NCI-H226 (cell line): ENCODE results near the gene RNMT.
"Not testable (repeated sequence)": the region's sequence is repeated elsewhere in the genome, so short reads cannot be mapped to it uniquely, and the experiment has no call there.

ENCODE experiments used
- DNase-seq: peaks from one replicate; pipeline ENCODE4 v3.0.0-alpha.2; 2015

Gene RNMT

DNA sequence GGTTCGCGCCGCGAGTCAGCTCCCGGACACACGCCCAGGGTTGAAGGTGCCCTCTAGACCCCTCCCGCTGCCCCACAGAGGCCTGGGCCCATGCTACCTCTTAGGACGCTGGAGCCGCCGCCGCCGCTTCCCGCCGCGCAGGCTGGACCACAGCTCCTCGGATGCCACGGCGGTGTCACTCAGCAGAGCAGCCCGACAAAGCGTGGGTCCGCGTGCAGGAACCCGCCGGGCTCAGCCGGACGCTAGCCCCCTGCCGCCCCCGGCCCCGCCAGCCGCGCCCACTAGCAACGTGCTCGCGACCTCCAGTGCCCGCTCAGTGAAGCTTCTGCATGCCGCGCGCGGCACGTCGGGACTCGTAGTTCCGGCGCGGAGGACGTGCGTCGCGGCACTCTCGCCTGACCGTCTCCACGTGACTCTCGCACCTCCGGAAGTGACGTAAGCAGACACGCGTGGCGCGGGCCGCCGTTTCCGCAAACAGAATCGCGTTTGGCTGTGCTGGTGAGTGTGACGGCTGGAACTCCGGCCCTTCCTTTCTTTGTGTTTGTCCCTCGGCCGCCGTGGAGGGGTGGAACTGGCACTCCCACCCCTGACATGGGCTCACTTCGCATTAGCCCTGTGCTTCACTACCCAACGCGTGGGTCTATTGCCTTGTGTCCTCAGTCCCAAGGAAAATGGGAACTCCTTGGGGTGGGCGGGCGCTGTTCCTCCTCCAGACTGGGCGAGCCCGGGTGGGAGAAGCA lies at the start of gene RNMT, which contains the start of gene FAM210A:
Gene RNMT (plus strand): TSS at position 442 of the 740 bp plus-strand sequence. CDS start 4,845 bp downstream, outside the sequence.
Gene FAM210A (minus strand): TSS at position 327 of the 740 bp plus-strand sequence. CDS start 44,481 bp downstream, outside the sequence.
- peak; percentile 93 for DNase-seq

DNA sequence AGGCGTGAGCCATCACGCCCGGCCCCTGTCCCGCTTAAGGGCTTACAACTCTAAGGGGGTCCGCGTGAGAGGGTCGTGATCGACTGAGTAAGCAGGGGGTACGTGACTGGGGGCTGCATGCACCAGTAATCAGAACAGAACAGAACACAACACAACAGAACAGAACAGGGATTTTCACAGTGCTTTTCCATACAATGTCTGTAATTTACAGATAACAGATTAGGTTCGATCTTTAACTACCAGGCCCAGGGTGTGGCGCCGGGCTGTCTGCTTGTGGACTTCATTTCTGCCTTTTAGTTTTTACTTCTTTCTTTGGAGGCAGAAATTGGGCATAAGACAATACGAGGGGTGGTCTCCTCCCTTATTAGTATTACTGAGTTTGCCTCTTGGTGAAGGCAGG lies 49.1 kb upstream of the RNMT start:
- DNase-seq: not testable (repeated sequence)

DNA sequence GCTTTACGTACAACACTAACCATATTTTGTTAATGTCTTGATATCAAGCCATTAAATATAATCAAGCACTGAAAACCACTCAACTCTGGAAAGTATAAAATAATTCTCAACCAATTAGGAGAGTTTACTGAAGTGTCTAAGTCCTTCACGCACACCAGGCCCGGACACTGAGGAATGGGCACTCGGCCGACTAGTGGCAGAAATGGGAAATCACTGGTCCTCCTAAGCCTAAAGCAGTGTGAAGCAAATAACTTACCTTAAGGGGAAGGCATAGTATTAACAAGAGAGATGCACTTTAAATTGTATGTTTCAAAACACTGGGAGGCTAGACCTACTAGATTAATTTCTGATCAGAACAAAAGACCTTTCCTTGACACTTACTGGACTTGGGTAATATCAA lies 45.9 kb upstream of the RNMT start:
- DNase-seq: no peak

- DNase-seq: no peak
These were observed 44.8 kb upstream of the RNMT start for GRCh38 chr18:13681701-13682100.

DNA sequence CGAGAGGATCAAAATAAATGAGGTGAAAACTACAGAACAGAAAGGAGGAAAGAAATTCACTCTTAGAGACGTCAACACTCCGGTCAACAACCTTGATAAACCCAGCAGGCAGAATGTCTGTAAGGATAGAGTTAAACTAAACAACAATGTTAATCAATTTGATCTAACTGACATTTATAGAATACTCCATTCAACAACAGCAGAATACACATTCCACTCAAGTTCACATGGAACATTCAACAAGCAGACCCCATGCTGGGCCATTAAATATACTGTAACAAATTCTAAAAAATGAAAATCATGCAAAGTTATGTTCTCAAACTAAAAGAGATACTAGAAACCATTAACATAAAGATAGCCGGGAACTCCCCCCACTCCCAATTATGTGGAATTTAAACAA lies 41.9 kb upstream of the RNMT start:
- no peak for DNase-seq

DNA sequence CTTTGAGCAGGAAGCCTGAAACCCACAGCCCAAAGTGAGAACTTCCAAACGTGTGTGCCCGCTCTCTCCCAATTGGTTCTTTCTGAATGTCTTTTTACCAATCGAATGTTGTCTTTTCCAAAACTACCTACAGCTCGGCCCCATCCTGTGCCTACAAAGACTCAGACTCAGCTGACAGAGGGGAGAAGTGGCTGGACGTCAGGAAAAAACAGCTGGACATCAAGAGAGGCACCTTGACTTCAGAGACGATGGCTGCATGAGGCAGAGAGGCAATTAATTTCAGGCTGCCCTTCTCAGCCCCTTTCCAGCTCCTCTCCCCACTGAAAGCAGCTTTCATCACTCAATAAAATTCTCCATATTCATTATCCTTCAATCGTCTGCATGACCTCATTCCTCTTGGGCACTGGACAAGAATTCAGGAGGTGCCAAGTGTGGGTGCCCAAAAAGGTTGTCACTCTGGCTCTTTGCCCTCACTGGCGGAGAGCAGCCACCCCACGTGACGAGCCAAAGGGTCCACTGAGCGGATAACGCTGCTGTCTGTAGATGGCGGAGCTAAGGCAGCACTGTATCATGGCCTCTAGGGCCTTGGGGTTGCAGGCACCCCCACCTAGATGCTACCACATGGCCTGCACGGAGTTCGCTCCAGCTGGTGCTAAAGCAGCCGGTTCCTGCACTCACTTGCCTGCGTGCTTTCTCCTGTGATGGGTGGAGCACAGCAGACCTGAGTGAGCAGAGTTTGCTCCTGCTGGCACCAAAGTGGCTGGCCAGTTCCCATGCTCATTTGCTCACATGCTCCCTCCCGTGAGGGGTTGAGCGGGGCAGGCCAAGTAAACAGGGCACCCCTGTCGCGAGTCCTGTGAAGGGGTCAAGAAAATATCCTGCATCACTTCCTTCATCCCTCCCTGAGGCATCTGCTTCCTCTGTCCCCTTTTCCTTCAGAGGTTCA lies 38.0 kb upstream of the RNMT start:
- DNase-seq: no peak

DNA sequence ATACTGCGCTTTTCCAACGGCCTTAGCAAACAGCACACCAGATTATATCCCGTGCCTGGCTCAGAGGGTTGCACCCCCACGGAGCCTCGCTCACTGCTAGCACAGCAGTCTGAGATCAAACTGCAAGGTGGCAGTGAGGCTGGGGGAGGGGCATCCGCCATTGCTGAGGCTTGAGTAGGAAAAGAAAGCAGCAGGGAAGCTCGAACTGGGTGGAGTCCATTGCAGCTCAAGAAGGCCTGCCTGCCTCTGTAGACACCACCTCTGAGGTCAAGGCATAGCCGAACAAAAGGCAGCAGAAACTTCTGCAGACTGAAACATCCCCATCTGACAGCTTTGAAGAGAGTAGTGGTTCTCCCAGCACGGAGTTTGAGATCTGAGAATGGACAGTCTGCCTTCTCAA lies 36.4 kb upstream of the RNMT start:
- not testable (repeated sequence) for DNase-seq

- DNase-seq: not testable (repeated sequence)
These were observed 31.1 kb upstream of the RNMT start for GRCh38 chr18:13695337-13695736.

- DNase-seq: no peak
These were observed 29.5 kb upstream of the RNMT start for GRCh38 chr18:13696961-13697360.

DNA sequence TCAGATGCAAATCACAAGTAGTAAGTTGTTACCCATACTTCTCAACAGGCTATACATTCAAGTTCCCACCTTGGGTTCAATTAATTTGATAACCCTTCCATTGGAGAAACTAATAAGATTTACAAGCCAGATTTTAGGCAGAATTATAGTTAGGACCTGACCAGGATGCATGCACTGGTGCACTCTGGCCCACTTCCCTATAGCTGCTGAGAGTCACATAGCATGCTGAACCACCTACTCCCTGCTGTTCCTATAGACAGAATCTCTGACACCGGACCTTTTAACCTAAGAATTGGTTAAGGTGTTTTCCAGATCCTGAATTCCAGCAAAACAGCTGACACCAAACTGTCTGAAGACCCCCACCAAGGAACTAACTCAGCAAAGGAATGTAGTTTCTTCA lies 26.3 kb upstream of the RNMT start:
- DNase-seq: no peak

DNA sequence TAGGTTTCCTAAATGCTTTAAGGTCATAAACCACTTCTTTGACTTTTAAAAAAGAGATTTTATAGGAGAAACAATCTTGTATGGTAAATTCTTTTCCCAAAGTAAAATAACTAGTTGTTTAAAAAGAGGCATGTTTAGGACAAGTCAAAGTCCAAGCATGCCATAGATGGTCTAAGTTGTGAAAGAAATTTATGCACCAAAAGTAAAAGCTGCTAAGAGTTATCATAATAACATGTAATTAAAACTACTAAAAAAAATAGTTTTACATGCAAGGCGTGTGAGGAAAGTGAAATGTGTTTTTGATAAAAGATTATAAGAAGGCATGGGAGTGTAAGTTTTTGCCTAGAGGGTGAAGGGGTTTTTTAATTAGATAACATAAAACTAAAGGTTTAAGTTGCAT lies 22.6 kb upstream of the RNMT start:
- peak; percentile 27 for DNase-seq

DNA sequence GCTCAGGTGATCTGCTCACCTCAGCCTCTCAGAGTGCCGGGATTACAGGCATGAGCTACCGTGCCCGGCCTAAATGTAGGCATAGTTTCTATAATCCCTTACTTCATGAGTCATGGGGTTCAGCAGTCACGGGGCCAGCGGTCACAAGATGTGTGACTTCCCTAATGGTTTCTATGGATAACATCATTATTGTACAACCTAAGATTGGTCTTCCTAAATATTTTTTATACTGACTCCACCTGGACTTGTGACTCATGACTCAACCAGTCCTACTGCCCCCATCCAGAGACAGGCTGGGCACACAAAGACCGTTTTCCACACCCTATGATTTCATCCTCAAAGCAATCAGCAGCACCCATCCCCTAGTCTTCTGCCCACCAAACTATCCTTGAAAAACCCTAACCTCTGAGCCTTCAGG lies 16.1 kb upstream of the RNMT start:
- peak; percentile 95 for DNase-seq

- DNase-seq: no peak
These were observed 13.9 kb upstream of the RNMT start for GRCh38 chr18:13712400-13713131.

DNA sequence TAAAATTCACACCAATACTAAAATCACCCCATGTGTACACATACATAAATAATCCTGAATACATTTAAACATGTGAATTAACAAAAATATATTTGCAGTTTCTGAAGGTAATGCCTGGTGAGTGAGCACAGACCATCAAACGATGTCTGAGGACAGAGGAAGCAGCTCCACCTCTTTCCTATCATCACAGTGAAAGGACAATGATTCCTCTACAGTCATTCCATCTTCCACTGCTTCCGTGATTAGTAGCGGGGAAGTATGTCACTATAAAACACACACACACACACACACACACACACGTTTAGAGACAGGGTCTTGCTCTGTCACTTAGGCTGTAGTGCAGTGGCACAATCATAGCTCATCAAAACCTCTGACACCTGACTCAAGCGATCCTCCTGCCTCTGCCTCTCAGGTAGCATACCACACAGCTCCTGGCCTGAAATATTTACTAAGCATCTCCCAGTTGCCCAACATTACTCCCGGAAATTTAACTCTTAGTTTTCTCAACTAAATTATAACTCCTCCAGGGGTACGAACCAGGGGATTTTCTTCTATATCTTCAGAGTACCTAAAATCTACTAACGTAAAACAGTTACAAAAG lies 12.9 kb upstream of the RNMT start:
- no peak for DNase-seq

DNA sequence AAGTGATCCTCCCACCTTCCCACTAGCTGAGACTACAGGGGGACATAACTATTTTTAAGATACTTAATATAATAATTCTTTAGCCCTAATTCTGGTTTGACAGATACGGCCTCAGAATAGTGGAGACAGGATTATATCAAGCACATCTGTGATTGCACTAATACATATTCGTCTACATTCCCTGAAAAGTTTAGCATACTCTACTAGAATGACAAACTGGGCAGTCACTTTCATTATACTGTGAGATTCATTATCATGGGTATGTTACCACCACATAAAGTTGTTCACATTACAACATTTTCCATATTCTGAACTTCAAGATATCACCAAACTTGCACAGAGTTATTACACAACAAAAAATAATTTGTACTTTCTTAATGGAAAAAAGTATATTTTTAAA lies 11.1 kb upstream of the RNMT start:
- DNase-seq: no peak

GRCh38 chr18:13716916-13717315 lies 9.6 kb upstream of the RNMT start:
- DNase-seq: no peak

DNA sequence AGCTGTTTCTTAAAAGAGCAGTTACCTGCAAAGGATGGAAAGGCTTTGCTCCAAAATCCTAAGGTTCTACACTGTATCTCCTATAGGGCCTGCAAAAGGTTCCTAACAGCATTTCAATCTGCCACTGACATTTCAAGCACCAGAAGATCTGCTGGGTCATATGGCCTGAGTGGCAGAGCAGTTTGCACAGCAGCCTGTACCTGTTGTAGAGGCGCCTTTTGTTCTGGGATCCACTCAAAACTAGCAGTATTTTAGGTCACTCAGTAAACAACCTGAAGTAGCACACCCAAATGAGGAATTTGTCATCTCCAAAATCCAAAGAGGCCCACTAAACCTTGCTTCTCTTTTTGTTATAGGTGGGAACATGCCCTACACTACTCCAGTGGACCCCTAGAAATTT lies 6.3 kb upstream of the RNMT start:
- DNase-seq: no peak

- no peak for DNase-seq
These were observed 5.6 kb upstream of the RNMT start for GRCh38 chr18:13720847-13721246.

DNA sequence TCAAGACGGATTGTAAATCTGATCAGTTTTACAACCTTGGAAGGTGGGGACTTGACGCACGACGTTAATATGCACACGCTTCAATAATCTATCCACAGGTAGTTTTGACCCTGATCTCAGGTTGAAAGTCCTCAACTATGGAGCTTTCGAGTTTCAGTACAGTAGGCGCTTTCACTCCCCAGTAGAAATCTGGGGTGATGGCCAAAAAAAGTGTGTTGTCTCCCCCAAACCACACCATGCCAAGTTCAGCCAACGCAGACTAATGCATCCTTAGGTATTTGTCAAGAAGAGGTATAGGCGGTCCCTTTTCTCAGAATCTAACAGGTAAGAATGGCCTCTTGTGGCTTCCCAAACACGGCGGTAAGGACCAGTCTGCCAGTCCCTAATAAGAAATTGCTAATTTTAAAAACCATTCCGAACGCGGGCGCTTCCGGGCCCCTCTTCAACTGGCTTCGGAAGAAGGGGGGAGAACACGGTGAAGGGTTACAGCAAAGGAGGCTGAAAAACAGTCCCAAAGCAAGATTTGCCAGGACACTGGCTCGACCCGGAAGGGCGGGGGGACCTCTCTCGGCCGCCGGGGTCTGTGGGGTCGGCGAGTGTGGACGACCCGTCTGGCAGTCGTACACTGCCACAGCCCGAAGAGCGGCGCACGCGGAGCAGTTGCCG lies 774 bp upstream of the RNMT start:
- no peak for DNase-seq

- DNase-seq: peak; percentile 20
These were observed 479 bp downstream of the RNMT start for GRCh38 chr18:13726972-13727331.

- DNase-seq: no peak
These were observed 4.0 kb downstream of the RNMT start for GRCh38 chr18:13730481-13730880.

DNA sequence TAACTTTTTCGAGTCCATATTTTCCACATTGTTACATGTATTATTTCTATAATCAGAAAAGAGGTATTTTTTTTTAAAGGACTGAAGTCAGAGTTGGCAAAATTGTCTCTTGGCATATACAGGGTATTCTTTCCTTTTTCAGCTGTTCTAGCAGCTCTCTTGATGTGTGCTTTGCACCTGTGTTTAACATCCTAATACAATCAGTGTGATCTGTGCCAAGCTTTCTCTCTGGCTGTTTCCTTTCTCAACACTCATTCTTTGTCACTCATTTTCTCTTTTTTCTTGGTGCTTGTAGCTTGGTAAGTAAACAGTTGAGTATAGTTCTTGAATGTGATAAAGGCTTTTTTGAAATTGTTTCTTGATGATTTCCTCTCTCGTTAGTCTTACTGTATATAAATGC lies 9.2 kb downstream of the RNMT start:
- DNase-seq: no peak
